ENCODE data around the gene TRMT10B.

The TRMT10B gene

DNA sequence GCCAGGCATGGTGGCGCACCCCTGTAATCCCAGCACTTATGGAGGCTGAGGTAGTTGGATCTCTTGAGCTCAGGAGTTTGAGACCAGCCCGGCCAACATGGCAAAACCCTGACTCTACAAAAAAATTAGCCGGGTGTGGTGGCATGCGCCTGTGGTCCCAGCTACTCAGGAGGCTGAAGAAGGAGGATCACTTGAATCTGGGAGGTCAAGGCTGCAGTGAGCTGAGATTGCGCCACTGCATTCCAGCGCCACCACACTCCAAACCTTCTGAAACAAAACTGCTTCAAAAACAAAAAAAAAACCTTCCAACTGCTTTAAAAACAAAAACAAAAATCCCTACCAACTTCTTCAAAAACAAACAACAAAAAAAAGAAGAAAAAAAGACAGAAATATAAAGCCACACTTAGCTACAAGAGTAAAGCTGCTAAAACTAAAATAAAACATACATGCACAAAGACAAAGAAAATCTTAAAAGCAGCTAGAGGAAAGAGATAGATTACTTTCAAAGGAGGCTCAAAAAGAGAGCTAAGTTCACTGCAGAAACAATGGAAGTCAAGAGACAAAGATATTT is 58.4 kb downstream of the TRMT10B start:
- H3K27ac ChIP-seq (ENCODE audit: low read depth, low read length, poor library complexity, severe bottlenecking), result no peak overlapping the region
- no peak overlapping the region for H2AFZ ChIP-seq (ENCODE audit: low read length)
- no peaks in the 10 kb centered on the region for H3F3A ChIP-seq (ENCODE audit: insufficient read depth, low read length)
- no peaks in the 10 kb centered on the region for H3K4me1 ChIP-seq (ENCODE audit: insufficient read depth, low read length, severe bottlenecking)
- H3K27me3 ChIP-seq (ENCODE audit: insufficient read depth, low read length), result no peaks in the 10 kb centered on the region
- H3K79me2 ChIP-seq (ENCODE audit: insufficient read depth, low read length), result peaks cover 6% of the 10 kb centered on the region
- no peak for TF ChIP-seq EZH2 (IDR thresholded peaks at IDR 0.05; ENCODE audit: borderline replicate concordance, low read length)
- TF ChIP-seq, protein P1, sequence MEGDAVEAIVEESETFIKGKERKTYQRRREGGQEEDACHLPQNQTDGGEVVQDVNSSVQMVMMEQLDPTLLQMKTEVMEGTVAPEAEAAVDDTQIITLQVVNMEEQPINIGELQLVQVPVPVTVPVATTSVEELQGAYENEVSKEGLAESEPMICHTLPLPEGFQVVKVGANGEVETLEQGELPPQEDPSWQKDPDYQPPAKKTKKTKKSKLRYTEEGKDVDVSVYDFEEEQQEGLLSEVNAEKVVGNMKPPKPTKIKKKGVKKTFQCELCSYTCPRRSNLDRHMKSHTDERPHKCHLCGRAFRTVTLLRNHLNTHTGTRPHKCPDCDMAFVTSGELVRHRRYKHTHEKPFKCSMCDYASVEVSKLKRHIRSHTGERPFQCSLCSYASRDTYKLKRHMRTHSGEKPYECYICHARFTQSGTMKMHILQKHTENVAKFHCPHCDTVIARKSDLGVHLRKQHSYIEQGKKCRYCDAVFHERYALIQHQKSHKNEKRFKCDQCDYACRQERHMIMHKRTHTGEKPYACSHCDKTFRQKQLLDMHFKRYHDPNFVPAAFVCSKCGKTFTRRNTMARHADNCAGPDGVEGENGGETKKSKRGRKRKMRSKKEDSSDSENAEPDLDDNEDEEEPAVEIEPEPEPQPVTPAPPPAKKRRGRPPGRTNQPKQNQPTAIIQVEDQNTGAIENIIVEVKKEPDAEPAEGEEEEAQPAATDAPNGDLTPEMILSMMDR (IDR thresholded peaks at IDR 0.05; ENCODE audit: low read length), result no peak
- no peaks in the 10 kb centered on the region for H3K9me3 ChIP-seq (ENCODE audit: low read length)
- H3K4me3 ChIP-seq (ENCODE audit: low read depth, low read length, poor library complexity, severe bottlenecking), result no peak overlapping the region
- H4K20me1 ChIP-seq (ENCODE audit: insufficient read depth, low read length), result no peaks in the 10 kb centered on the region
- H3K4me2 ChIP-seq (ENCODE audit: low read length), result no peak overlapping the region
- no peaks in the 10 kb centered on the region for H3K9me2 ChIP-seq (ENCODE audit: low read depth, low read length)
- no peak overlapping the region for H3K9ac ChIP-seq (ENCODE audit: low read length)
- H3K36me3 ChIP-seq (ENCODE audit: insufficient read depth, low read length), result peaks cover 5% of the 10 kb centered on the region; the same call in 1 of the 2 replicates

DNA sequence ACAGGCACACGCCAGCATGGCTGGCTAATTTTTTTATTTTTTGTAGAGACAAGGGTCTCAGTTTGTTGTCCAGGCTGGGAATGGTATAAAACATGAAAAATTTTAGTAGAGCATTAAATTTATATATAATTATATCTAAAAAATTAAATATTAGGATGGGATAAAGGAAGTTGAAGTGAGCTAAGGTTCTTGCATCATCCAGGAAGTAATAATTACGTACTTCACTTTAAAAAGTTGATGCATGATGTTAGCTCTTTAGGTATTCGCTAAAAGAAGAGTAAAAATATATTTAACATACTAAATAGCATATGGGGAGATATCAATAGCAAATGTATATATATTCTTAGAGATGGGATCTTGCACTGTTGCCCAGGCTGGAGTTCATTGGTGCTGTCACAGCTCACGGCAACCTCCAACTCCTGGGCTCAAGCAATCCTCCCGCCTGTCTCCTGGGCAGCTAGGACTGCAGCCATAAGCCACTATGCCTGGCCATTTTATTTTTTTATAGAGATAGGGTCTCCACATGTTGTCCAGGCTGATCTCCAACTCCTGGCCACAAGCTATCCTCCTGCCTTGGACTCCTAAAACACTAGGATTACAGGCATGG is 59.3 kb downstream of the TRMT10B start:
- H3K27ac ChIP-seq (ENCODE audit: low read depth, low read length, poor library complexity, severe bottlenecking), result no peak overlapping the region
- no peaks in the 10 kb centered on the region for H4K20me1 ChIP-seq (ENCODE audit: insufficient read depth, low read length)
- H2AFZ ChIP-seq (ENCODE audit: low read length), result no peak overlapping the region
- no peaks in the 10 kb centered on the region for H3K9me2 ChIP-seq (ENCODE audit: low read depth, low read length)
- H3K36me3 ChIP-seq (ENCODE audit: insufficient read depth, low read length), result peaks cover 2% of the 10 kb centered on the region; the same call in 1 of the 2 replicates
- H3K9me3 ChIP-seq (ENCODE audit: low read length), result no peaks in the 10 kb centered on the region
- H3K79me2 ChIP-seq (ENCODE audit: insufficient read depth, low read length), result peaks cover 6% of the 10 kb centered on the region; the same call in 1 of the 2 replicates
- H3K27me3 ChIP-seq (ENCODE audit: insufficient read depth, low read length), result no peaks in the 10 kb centered on the region
- no peak overlapping the region for H3K4me2 ChIP-seq (ENCODE audit: low read length)
- H3F3A ChIP-seq (ENCODE audit: insufficient read depth, low read length), result no peaks in the 10 kb centered on the region
- H3K4me1 ChIP-seq (ENCODE audit: insufficient read depth, low read length, severe bottlenecking), result no peaks in the 10 kb centered on the region
- no peak overlapping the region for H3K4me3 ChIP-seq (ENCODE audit: low read depth, low read length, poor library complexity, severe bottlenecking)
- H3K9ac ChIP-seq (ENCODE audit: low read length), result no peak overlapping the region
- TF ChIP-seq, protein P1 (IDR thresholded peaks at IDR 0.05; ENCODE audit: low read length), result no peak
- no peak for TF ChIP-seq EZH2 (IDR thresholded peaks at IDR 0.05; ENCODE audit: borderline replicate concordance, low read length)

GRCh38 chr9:37818849-37819248 is 65.2 kb downstream of the TRMT10B start:
- Histone ChIP-seq H2AFZ (ENCODE audit: low read length) (no peak overlapping the region), H3F3A (ENCODE audit: insufficient read depth, low read length) (no peaks in the 10 kb centered on the region; the same call in 1 of the 2 replicates), H3K4me2 (ENCODE audit: low read length) (no peak overlapping the region)

More at GRCh38 chr9:37818849-37819248, 65.2 kb downstream of the TRMT10B start:
- Histone ChIP-seq H3K27me3 (ENCODE audit: insufficient read depth, low read length) (no peaks in the 10 kb centered on the region), H3K4me1 (ENCODE audit: insufficient read depth, low read length, severe bottlenecking) (no peaks in the 10 kb centered on the region), H3K9me3 (ENCODE audit: low read length) (no peaks in the 10 kb centered on the region), H3K9me2 (ENCODE audit: low read depth, low read length) (no peaks in the 10 kb centered on the region), H3K27ac (ENCODE audit: low read depth, low read length, poor library complexity, severe bottlenecking) (no peak overlapping the region), H3K79me2 (ENCODE audit: insufficient read depth, low read length) (no peaks in the 10 kb centered on the region), H3K4me3 (ENCODE audit: low read depth, low read length, poor library complexity, severe bottlenecking) (no peak overlapping the region), H3K36me3 (ENCODE audit: insufficient read depth, low read length) (peaks cover 37% of the 10 kb centered on the region), H4K20me1 (ENCODE audit: insufficient read depth, low read length) (no peaks in the 10 kb centered on the region), H3K9ac (ENCODE audit: low read length) (no peak overlapping the region)
- TF ChIP-seq EZH2 (IDR thresholded peaks at IDR 0.05; ENCODE audit: borderline replicate concordance, low read length), result no peak
- TF ChIP-seq, protein P1 (IDR thresholded peaks at IDR 0.05; ENCODE audit: low read length), result no peak

All from OCI-LY1 (cell line).